H54 (cell line): ENCODE data around the gene NRXN2.
"Not testable (repeated sequence)": the region's sequence is repeated elsewhere in the genome, so short reads cannot be mapped to it uniquely, and the experiment has no call there.

Source experiments
- DNase-seq: peaks from one replicate; pipeline ENCODE4 v3.0.0; 2011; ENCODE audit warnings: low spot score, mixed read lengths; ENCODE audit not compliant: insufficient read length
- FAIRE-seq: peaks from 3 replicates; lab custom pipeline; 2011; peaks lifted over from hg19 to GRCh38; lab: Jason Lieb, UNC
- POLR2A ChIP-seq: IDR thresholded peaks from 2 replicates; pipeline ENCODE4 v1.6.1; 2011; ENCODE audit warnings: low read depth, mild to moderate bottlenecking, low read length

The NRXN2 gene

DNA sequence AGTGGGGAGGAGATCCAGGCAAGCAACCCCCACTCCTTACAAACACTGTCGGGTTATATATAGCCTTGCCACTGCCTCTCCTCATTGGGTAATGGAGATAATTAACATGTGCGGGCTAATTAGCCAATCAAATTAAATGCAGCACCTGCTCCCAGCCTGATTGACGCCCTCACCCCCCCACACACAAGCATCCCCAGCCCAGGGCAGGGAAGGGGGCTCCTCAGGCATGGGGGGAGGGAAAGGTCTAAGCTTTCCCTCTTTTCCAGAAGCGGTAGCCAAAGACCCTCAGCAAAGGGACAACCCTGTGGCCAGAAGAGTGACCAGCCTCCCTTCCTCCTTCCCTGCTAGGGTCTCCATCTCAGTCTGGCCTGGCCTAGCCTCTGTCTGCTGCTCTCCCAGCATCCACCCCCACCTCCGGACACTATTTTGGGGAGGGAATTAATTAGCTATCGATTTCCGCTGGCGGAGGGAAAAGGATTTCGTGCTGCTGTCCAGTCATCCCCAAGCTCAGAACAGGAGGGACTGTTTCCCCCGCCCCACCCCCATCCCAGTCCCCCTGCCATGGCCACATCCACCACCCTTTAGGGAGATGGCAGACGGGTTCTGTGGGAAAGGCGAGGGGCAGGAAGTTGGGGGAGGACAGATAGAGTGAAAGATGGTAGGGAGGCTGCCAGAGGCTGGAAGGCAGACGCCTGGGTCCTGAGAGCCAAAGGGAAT, 7.1 kb downstream of the NRXN2 start:
- no peak for TF ChIP-seq POLR2A
- DNase-seq (no peak), FAIRE-seq (no peak)

DNA sequence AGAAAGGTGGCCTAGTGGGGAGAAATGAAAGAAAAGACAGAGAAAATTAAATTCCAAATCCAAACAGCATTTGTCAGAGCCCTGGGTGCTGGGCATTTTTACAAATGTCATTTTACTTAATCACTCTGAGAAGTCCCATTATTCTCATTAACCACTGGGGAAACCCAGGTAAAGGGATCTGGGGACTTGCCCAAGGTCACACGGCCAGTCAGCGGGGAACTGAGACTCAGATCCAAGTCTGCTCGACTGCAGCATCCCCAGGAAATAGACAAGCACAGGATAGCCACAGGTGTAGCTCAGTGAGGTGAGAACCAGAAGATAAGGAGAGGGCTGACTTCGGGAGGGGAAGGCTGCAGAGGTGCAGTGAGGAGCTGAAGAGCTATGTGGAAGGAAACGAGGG, 7.9 kb downstream of the NRXN2 start:
- DNase-seq (no peak), FAIRE-seq (no peak)
- no peak for TF ChIP-seq POLR2A

DNA sequence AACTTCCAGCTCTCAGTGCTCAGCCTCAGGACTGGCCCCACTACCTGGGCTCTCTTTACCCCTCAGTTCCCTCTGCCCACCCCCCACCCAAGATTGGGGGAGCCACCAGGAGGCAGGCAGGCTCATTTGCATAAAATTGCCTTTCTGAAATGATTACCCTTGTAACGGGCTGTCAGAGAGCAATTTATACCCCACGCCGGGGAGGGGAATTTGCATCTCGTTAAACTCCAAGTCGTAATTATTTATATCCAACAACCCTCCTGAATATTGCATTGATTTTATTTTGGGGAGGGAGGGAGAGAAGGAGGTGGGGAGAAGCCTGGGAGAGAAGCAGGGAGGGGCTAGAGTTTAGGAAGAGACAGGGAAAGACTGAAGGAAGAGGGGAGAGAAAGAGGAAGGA, 8.3 kb downstream of the NRXN2 start:
- no peak for TF ChIP-seq POLR2A
- FAIRE-seq (no peak), DNase-seq (no peak)

DNA sequence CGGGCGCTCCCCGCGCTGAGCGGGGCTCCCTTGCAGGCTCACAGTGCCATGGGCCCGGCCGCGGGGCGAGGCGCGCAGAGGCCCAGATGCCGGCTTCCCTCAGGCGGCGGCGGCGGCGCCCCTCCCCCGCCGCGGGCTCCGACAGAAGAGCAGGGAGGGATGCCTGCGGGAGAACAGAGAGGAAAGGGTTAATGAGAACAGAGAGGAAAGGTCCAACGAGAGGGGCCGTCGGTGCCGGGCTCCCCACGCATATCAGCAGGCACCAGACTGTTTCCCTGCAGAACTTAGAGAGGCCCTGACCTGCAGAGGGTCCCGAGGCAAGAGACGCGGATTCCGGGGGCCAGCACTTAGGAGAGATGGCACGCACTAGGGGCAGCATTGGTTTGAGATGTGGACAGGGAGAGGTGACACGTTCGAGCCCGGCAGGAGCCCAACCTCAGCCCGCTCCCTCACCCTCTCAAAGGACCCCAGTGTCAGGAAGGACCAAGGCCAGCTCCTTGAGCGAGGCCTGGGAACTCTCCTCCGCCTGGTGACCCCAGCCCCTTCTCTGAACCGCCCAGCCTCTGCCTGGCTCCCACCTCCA, 9.1 kb downstream of the NRXN2 start:
- FAIRE-seq (no peak), DNase-seq (no peak)
- no peak for TF ChIP-seq POLR2A

DNA sequence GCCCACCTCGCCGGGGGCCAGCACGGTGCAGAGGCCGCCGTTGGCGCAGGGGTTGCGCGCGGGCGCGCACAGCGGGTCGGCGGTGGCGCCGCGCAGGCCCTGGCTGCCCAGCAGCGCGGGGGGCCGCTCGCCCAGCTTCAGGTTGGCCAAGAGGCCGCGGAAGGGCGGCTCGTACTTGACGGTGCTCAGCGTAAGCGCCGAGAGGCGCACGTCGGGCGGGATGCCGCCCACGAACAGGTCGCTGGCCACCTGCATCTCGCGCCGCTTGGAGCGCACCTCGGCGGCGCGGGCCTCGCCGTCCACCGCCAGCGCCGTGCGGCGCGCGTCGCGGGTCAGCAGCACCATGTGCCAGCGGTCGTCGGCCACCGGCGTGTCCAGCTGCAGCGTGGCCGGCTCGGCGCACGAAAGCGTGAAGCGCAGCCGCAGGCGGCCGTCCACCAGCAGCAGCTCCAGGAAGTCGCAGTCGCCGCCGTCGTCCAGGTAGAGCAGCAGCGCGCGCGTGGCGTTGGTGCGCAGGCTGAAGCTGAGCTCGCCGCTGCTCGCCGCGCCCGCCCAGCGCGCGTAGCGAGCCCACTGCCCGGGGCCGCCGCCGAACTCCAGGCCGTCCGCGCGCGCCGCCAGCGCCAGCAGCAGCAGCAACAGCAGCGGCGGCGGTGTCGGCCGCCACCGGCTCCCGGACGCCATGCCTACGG, 9.8 kb downstream of the NRXN2 start:
- no peak for DNase-seq
- TF ChIP-seq POLR2A: no peak
- no peak for FAIRE-seq

DNA sequence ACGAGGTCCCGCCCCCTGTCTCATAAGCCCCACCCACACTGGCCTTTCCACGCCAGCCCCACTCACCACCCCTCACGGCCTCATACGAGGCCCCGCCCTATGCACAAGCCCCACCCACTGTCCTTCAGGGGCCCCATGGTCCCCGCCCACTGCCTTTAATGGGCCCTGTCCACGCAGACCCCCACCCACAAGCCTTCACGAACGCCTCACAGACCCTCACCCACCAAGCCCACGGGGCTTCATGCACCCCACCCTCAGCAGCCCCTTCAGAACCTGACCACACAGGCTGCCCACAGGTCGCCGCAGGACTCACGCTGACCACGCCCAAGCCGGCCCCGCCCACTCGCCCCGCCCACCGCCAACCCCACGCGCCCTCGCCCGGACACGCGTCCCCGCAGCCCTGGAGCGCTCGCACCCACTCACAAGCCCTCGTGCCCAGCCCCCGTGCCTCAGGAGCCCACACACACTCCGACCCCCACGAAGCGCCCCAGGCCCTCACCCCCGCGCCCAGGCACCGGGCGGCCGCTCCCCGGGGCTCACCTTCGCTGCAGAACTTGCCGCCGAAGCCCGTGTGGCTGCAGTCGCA, 10.5 kb downstream of the NRXN2 start:
- no peak for DNase-seq
- no peak for TF ChIP-seq POLR2A
- FAIRE-seq: no peak

DNA sequence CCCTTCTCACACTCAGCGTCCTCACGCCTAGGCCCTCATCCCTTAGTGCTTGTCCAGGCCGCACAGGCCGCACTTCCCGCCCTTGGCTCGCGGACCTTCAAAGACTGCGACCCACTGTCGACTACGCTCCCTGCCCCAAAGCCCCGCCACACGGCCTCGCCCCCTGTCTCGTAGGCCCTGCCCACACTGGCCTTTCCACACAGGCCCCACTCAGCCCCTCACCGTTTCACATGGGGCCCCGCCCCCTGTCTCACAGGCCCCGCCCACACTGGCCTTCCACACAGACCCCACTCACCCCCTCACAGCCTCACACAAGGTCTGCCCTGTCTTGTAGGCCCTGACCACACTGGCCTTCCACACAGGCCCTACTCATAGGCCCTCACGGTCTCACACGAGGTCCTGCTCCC, 11.0 kb downstream of the NRXN2 start:
- FAIRE-seq (no peak), DNase-seq (no peak)
- no peak for TF ChIP-seq POLR2A

DNA sequence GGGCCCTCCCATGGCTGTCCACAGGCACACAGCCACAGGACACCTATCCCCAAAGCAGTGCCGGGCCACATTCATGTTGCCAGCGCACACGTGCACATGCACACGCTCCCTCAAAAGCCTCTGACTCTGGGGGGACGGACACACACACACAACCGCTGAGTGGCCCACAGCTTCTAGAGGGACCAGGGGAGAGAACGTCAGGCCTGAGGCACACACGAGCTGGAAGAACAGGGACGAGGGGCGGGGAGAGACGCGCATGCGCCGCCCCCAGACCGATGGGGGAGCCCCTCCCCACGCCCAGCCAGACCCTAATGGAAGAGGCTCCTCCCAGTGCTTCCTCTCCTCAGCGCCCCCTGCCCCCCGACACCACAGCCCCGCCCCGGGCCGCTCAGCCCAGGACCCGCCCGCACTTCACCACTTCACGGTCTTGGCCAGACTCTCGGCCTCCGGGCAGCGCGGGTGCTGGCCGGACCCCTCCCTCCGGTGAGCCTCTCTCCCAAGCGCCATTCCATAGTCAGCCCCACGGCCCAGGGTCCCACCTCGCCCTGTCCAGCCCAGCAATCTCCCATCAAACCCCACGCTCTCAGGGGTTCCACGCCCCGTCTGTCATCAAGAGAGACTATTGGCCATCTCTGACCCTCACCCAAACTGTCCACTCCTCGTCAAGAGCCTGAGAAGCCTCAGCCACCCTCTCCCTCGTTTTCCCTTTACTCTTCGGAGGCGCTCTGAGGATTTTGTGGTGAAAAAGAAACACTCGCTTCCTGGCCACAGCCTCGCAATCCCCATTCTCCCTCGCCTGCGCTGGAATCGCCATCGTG, 11.7 kb downstream of the NRXN2 start:
- DNase-seq: no peak
- no peak for TF ChIP-seq POLR2A
- no peak for FAIRE-seq

DNA sequence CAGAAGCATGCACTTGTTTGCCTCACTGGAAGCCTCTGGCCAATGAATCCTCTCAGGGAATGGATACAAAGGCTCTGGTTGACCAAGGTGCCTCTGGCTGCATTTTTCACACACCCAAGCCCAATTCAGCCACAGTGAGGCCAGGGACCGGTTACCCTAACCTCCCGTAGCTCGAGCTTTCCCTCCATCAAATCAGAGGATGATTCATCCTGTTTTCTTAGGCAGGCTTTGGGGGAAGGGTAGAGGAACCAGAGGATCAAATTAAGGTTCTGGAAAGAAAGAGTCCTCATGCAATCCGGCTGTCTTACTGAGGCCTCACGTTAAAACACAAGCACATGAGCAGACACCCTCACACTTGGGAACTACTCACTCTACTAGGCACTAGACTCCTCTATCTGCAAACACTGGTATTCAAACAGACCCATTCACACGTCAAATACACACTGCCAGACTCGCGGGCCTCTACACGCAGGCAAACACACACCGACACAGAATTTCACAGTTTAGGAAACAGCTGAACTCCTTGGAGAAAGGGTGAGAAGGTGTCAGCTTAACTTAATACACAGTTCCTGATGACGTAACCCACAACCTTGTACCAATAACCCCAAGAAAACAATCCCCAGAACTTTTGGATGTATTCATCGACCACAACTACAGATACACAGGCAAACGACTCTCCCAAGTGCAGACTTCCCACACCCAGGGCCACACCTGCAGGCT, 12.4 kb downstream of the NRXN2 start:
- TF ChIP-seq POLR2A: no peak
- DNase-seq (no peak), FAIRE-seq (no peak)

DNA sequence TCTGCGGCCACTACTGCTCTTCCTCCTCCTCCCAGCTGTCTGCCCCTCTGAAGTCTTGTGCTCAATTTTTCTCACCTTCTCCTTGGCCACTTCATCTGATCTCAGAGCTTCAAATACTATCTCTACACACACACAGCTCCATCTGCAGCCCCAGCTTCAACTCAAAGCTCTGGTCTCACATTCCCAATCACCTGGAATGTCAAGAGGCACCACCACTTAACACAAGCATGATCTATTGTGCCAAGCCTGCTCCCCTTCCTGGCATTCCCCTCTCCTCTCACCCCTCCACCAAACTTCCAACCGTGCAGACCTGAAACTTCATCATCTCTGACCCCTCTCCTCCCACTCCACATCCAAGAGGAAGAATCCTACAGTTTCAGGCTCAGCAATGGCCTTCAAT, 17.5 kb downstream of the NRXN2 start:
- no peak for TF ChIP-seq POLR2A
- no peak for FAIRE-seq
- no peak for DNase-seq

DNA sequence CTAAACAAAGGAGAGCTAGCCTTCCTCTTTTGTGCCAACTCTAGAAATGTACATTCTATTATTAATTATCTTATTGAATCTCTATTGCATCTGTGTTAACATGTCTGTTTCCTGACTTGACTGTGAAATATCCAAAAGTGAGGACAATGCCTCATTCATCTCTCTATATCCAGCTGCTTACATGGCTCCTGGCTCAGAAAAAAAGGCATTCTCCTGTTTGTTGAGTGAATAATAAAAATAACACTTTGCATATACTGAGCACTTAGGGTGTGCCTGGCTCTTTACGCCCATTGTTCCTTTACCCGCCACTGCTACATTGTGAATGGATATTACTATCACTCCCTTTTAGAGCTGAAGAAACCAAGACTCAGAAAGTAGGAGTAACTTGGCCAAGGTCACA, 19.9 kb downstream of the NRXN2 start:
- DNase-seq (no peak), FAIRE-seq (no peak)
- no peak for TF ChIP-seq POLR2A

DNA sequence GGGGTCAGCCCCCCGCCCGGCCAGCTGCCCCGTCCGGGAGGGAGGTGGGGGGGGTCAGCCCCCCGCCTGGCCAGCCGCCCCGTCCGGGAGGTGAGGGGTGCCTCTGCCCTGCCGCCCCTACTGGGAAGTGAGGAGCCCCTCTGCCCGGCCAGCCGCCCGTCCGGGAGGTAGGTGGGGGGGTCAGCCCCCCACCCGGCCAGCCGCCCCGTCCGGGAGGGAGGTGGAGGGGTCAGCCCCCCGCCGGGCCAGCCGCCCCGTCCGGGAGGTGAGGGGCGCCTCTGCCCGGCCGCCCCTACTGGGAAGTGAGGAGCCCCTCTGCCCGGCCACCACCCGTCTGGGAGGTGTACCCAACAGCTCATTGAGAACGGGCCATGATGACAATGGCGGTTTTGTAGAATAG, 21.0 kb downstream of the NRXN2 start:
- not testable (repeated sequence) for FAIRE-seq

DNA sequence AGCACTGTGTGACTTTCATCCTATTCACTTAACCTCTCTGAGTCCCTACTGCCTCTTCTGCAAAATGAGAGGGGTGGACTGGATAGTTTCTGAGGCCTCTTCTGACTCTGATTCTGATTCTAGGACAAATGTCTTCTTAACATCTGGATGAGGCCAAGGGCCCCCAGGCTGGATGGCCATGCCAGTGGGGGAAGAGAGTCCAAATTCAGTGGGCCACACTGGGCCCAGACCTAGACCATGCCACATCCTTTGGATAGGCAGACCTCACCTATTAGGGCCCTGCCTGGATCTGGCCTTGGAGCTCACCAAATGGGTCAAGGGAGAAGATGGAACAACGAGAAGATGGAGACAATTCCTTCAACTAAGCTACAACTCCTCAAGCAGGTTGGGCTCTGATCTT, 24.6 kb downstream of the NRXN2 start:
- no peak for DNase-seq
- no peak for FAIRE-seq
- TF ChIP-seq POLR2A: no peak

More for the DNA sequence above, 21.0 kb downstream of the NRXN2 start:
- not testable (repeated sequence) for DNase-seq
